CD4-positive, alpha-beta T cell (primary cell): Measurements from ENCODE around the gene PAQR4. TPM values are rescaled to one million over a fixed set of nuclear protein-coding genes. Genes with fewer than 3 reads are reported as not detected.

ENCODE experiments used
- ATAC-seq: fragments of 200-7000 bp; cut with Tn5 transposase; one replicate; pipeline ENCODE4 v1.10.0; 2022; ENCODE audit warnings: mild to moderate bottlenecking; ENCODE audit not compliant: poor library complexity
- CTCF ChIA-PET: fragments of 350-600 bp; sonication (Branson Sonifier 250); formaldehyde crosslinking; loops from one replicate; lab custom pipeline; 2021; ENCODE audit warnings: antibody characterized with exemption, inconsistent platforms; lab: Charles Lee
- POLR2A ChIA-PET: fragments of 350-600 bp; sonication (Branson Sonifier 250); formaldehyde crosslinking; loops from one replicate; lab custom pipeline; 2021; ENCODE audit warnings: antibody characterized with exemption, inconsistent platforms; lab: Charles Lee
- DNase-seq, 14 experiments: peaks; one replicate each; pipeline ENCODE4 v3.0.0-alpha.2; 2013 to 2020; ENCODE audit warnings: mixed read lengths in 2 of 14
- H3K27ac ChIP-seq, 2 donors: one replicate each; pipeline versions ENCODE4 v1.5.1 to v1.7.0; 2013; ENCODE audit warnings: low read length in 2 of 2, low read depth in 1 of 2, mild to moderate bottlenecking in 1 of 2
- H3K27me3 ChIP-seq, 2 experiments: 1 replicate in 1 of 2; 2 replicates in 1 of 2; pipeline versions ENCODE4 v1.6.1 to v1.7.0; 2013; ENCODE audit warnings: low read length in 2 of 2, control low read depth in 1 of 2, mild to moderate bottlenecking in 1 of 2, moderate library complexity in 1 of 2; ENCODE audit not compliant: insufficient read depth in 2 of 2, control insufficient read depth in 1 of 2
- H3K36me3 ChIP-seq: one replicate; pipeline ENCODE4 v1.6.1; 2013; ENCODE audit warnings: low read length, control low read depth; ENCODE audit not compliant: insufficient read depth
- H3K4me1 ChIP-seq: one replicate; pipeline ENCODE4 v1.6.1; 2013; ENCODE audit warnings: low read length, control low read depth; ENCODE audit not compliant: insufficient read depth
- H3K4me3 ChIP-seq: one replicate; pipeline ENCODE4 v1.5.1; 2013; ENCODE audit warnings: mild to moderate bottlenecking, low read length, moderate library complexity
- H3K9me3 ChIP-seq, 2 experiments: 1 replicate in 1 of 2; 2 replicates in 1 of 2; pipeline versions ENCODE4 v1.6.1 to v1.7.0; 2013; ENCODE audit warnings: low read length in 2 of 2, mild to moderate bottlenecking in 2 of 2, control low read depth in 1 of 2, moderate library complexity in 1 of 2; ENCODE audit not compliant: control insufficient read depth in 1 of 2, insufficient read depth in 1 of 2
- H3K27ac Mint-ChIP-seq: one replicate; pipeline ENCODE4 v1.8.0; 2020; ENCODE audit warnings: mixed read lengths
- H3K27me3 Mint-ChIP-seq: one replicate; pipeline ENCODE4 v1.8.0; 2021; ENCODE audit warnings: mixed read lengths
- H3K36me3 Mint-ChIP-seq: one replicate; pipeline ENCODE4 v1.8.0; 2021; ENCODE audit warnings: low read depth, mixed read lengths
- H3K4me1 Mint-ChIP-seq: one replicate; pipeline ENCODE4 v1.8.0; 2021; ENCODE audit warnings: low read depth, mixed read lengths
- H3K4me3 Mint-ChIP-seq: one replicate; pipeline ENCODE4 v1.8.0; 2020; ENCODE audit warnings: mild to moderate bottlenecking, mixed read lengths
- H3K9me3 Mint-ChIP-seq: one replicate; pipeline ENCODE4 v1.8.0; 2020; ENCODE audit warnings: mixed read lengths
- intact Hi-C, 2 experiments: fragments of 100-400 bp; cut with DNase I in 1 of 2; cut with micrococcal nuclease in 1 of 2; formaldehyde crosslinking; loops; one replicate each; pipeline versions ENCODE4 v1.15.1 to v1.9.0; 2023 to 2025; cut with DNase I, micrococcal nuclease
- total RNA-seq, 174 experiments: library from RNA in 2 of 174; stranded (reverse) in 2 of 174; gene quantifications; one replicate each; pipeline ENCODE4 v1.2.3 and lab custom pipeline; 2021 to 2026
- TF ChIP-seq, protein P1 (sequence below): fragments of 200-600 bp; IDR thresholded peaks from one replicate; pipeline ENCODE4 v1.8.0; 2022; ENCODE audit warnings: antibody characterized with exemption, mild to moderate bottlenecking

Gene PAQR4
- total RNA-seq, 2 experiments from 2014 or later, result 0.39 to 0.44 TPM

DNA sequence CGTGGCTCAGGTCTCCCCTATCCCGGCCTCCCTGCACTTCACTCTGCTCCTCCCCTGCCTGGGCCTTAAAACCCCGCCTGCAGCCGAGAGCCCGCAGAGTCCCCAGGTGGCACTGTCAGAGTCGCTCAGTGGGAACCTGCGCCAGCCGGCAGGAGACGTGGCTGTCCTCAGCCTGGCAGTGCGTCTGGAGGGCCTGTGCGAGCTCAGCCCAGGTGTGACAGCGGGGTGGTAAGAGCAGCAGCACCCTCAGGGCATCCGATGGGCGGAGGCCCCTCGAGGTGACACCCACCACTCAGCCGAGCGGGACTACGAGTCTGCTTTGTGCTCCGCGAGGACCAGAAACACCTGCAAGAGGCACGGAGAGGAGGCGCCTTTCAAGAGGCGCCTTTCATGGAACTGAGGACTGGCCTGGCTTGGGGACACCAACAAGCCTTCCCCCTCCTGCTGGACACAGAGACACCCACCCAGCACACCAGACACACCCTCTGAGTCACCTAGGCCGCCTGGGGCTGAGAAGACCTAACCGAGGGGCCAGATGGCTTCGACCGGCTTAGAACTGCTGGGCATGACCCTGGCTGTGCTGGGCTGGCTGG is 43.8 kb downstream of the PAQR4 start, which contains the start of gene CLDN9:
Gene CLDN9, plus strand, starts transcription at position 96 of the 593 bp plus-strand sequence. Its CDS starts 440 bp downstream, at position 536.
- DNase-seq, result peak in 2 of 14 experiments; percentile 15 to 25
- no peak within 1 kb of the TSS for H3K4me3 Mint-ChIP-seq
- Histone ChIP-seq H3K4me1 (peaks cover 35% of the 10 kb centered on the region), H3K9me3 (peaks cover 0 to 10% of the 10 kb centered on the region in 2 experiments), H3K4me3 (no peak within 1 kb of the TSS), H3K27ac (no peak within 1 kb of the TSS), H3K36me3 (no peaks in the 10 kb centered on the region), H3K27me3 (peaks cover 10 to 11% of the 10 kb centered on the region in 2 experiments)
- ChIA-PET POLR2A (no interaction called here), CTCF (no interaction called here)
- intact Hi-C loops, result no loop called here
- TF ChIP-seq, protein P1, sequence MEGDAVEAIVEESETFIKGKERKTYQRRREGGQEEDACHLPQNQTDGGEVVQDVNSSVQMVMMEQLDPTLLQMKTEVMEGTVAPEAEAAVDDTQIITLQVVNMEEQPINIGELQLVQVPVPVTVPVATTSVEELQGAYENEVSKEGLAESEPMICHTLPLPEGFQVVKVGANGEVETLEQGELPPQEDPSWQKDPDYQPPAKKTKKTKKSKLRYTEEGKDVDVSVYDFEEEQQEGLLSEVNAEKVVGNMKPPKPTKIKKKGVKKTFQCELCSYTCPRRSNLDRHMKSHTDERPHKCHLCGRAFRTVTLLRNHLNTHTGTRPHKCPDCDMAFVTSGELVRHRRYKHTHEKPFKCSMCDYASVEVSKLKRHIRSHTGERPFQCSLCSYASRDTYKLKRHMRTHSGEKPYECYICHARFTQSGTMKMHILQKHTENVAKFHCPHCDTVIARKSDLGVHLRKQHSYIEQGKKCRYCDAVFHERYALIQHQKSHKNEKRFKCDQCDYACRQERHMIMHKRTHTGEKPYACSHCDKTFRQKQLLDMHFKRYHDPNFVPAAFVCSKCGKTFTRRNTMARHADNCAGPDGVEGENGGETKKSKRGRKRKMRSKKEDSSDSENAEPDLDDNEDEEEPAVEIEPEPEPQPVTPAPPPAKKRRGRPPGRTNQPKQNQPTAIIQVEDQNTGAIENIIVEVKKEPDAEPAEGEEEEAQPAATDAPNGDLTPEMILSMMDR, result no peak
- peaks cover 22% of the 10 kb centered on the region for H3K27me3 Mint-ChIP-seq
- peak; percentile 68 for ATAC-seq
- no peaks in the 10 kb centered on the region for H3K36me3 Mint-ChIP-seq
- H3K4me1 Mint-ChIP-seq, result peaks cover 10% of the 10 kb centered on the region
- H3K9me3 Mint-ChIP-seq, result no peaks in the 10 kb centered on the region
- no peak within 1 kb of the TSS for H3K27ac Mint-ChIP-seq

DNA sequence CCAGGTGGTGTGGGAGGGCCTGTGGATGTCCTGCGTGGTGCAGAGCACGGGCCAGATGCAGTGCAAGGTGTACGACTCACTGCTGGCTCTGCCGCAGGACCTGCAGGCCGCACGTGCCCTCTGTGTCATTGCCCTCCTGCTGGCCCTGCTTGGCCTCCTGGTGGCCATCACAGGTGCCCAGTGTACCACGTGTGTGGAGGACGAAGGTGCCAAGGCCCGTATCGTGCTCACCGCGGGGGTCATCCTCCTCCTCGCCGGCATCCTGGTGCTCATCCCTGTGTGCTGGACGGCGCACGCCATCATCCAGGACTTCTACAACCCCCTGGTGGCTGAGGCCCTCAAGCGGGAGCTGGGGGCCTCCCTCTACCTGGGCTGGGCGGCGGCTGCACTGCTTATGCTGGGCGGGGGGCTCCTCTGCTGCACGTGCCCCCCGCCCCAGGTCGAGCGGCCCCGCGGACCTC is 44.4 kb downstream of the PAQR4 start:
- no peak for DNase-seq
- H3K27me3 ChIP-seq, result peaks cover 10 to 12% of the 10 kb centered on the region in 2 experiments

DNA sequence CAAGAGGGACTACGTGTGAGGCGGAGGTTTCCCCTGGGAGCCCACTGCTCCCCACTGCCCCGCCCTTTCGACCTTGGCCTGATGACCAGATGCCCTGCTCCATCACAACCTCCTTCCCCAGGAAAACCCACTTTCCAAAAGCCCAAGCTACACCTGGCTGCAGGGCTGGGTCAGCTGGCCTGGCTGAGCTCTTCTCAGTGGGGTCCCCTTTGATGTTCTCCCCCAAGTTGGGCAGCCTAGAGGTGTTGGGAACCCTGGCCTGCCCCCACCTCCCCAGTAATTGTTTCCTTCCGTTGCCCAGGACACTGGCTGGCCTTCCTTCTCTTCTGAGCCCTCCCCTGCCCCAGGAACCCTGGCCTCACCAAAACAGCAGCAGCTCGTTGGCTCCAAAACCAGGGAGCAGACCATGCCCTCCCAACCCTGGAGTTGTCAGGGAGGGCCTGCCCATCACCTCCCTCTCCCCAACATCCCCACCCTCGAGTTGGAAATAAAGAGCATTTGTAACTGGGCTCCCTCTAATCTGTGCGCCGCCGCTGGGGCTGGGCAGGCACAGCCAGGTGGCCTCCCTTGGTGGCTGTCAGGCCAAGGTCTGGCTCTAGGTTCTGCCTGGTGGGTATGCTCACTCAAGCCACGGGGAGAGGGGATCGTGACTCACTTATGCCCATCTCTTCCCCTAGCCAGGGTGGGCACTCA is 45.0 kb downstream of the PAQR4 start:
- POLR2A ChIA-PET, result no interaction called here
- Histone ChIP-seq H3K36me3 (no peaks in the 10 kb centered on the region), H3K4me3 (no peak overlapping the region), H3K27me3 (peaks cover 10 to 12% of the 10 kb centered on the region in 2 experiments), H3K27ac (no peak overlapping the region), H3K9me3 (peaks cover 0 to 10% of the 10 kb centered on the region in 2 experiments), H3K4me1 (peaks cover 30% of the 10 kb centered on the region)
- intact Hi-C loops, result no loop called here
- ATAC-seq (no peak), DNase-seq (no peak)
- no peaks in the 10 kb centered on the region for H3K36me3 Mint-ChIP-seq
- no peak overlapping the region for H3K27ac Mint-ChIP-seq
- no peaks in the 10 kb centered on the region for H3K9me3 Mint-ChIP-seq
- H3K27me3 Mint-ChIP-seq, result peaks cover 18% of the 10 kb centered on the region
- TF ChIP-seq, protein P1, result no peak
- peaks cover 4% of the 10 kb centered on the region for H3K4me1 Mint-ChIP-seq
- no peak overlapping the region for H3K4me3 Mint-ChIP-seq
- CTCF ChIA-PET, result no interaction called here

More for the DNA sequence above, 44.4 kb downstream of the PAQR4 start:
- CTCF ChIA-PET, result no interaction called here
- TF ChIP-seq, protein P1, result no peak
- Histone ChIP-seq H3K36me3 (no peaks in the 10 kb centered on the region), H3K4me1 (peaks cover 35% of the 10 kb centered on the region), H3K27ac (no peak overlapping the region), H3K4me3 (no peak overlapping the region), H3K9me3 (peaks cover 0 to 10% of the 10 kb centered on the region in 2 experiments)
- H3K4me1 Mint-ChIP-seq, result peaks cover 7% of the 10 kb centered on the region
- H3K36me3 Mint-ChIP-seq, result no peaks in the 10 kb centered on the region
- no peaks in the 10 kb centered on the region for H3K9me3 Mint-ChIP-seq
- POLR2A ChIA-PET, result no interaction called here
- no peak overlapping the region for H3K27ac Mint-ChIP-seq
- ATAC-seq, result no peak
- no peak overlapping the region for H3K4me3 Mint-ChIP-seq
- intact Hi-C loops, result no loop called here
- peaks cover 18% of the 10 kb centered on the region for H3K27me3 Mint-ChIP-seq
